Smooth muscle cell of the pulmonary artery (primary cell): ENCODE measurements around the gene BLOC1S3. TPM values are rescaled to one million over a fixed set of nuclear protein-coding genes. Genes with fewer than 3 reads are reported as not detected.

Experiments used
- total RNA-seq: library from RNA; depleted of rRNA; stranded (reverse); fragments of >200 nt; gene quantifications from 2 replicates; pipeline ENCODE4 v1.2.3, GENCODE V29; 2014

Gene BLOC1S3
- 4.4 and 5.9 TPM in 2 replicates for total RNA-seq

GRCh38 chr19:45178262-45179071 is at the start of gene BLOC1S3:
Gene BLOC1S3 (plus strand): TSS chr19:45178784. CDS start chr19:45179297, 513 bp downstream.

GRCh38 chr19:45160870-45161737 is 17.5 kb upstream of the BLOC1S3 start, which contains the start of gene NKPD1:
Gene NKPD1 (minus strand): TSS chr19:45160982. CDS start chr19:45160150, 832 bp downstream.

GRCh38 chr19:45177817-45178261 is 745 bp upstream of the BLOC1S3 start, which contains the start of gene TRAPPC6A:
Gene TRAPPC6A (minus strand): TSS chr19:45178237. CDS start chr19:45178218, 19 bp downstream.

Other genes with a start within 250 kb of the BLOC1S3 start
- not detected in 2 replicates for gene APOC4, start 236.5 kb upstream of the BLOC1S3 start, total RNA-seq
- gene APOC2, start 232.7 kb upstream of the BLOC1S3 start, total RNA-seq, result not detected in 2 replicates
- gene CLPTM1, start 223.4 kb upstream of the BLOC1S3 start, total RNA-seq, result 52.5 and 95.7 TPM in 2 replicates
- 6.1 and 16.4 TPM in 2 replicates for gene RELB, start 177.3 kb upstream of the BLOC1S3 start, total RNA-seq
- gene CLASRP, start 139.7 kb upstream of the BLOC1S3 start, total RNA-seq, result 14.0 and 18.0 TPM in 2 replicates
- 0.07 and 0.17 TPM in 2 replicates for gene ZNF296, start 102.3 kb upstream of the BLOC1S3 start, total RNA-seq
- 11.5 and 21.7 TPM in 2 replicates for gene GEMIN7, start 99.5 kb upstream of the BLOC1S3 start, total RNA-seq
- 28.2 and 30.7 TPM in 2 replicates for gene PPP1R37, start 85.6 kb upstream of the BLOC1S3 start, total RNA-seq
- gene NKPD1, start 17.8 kb upstream of the BLOC1S3 start, total RNA-seq, result 0.07 and 0.26 TPM in 2 replicates
- 4.7 and 5.6 TPM in 2 replicates for gene TRAPPC6A, start 547 bp upstream of the BLOC1S3 start, total RNA-seq
- gene EXOC3L2, start 66.6 kb downstream of the BLOC1S3 start, total RNA-seq, result 0.10 and 0.13 TPM in 2 replicates
- 19.9 and 35.3 TPM in 2 replicates for gene MARK4, start 72.5 kb downstream of the BLOC1S3 start, total RNA-seq
- gene CKM, start 144.1 kb downstream of the BLOC1S3 start, total RNA-seq, result not detected in 2 replicates
- gene KLC3, start 162.0 kb downstream of the BLOC1S3 start, total RNA-seq, result 0.13 and 0.46 TPM in 2 replicates
- gene ERCC2, start 191.8 kb downstream of the BLOC1S3 start, total RNA-seq, result 30.2 and 36.2 TPM in 2 replicates
- 13.9 and 25.5 TPM in 2 replicates for gene PPP1R13L, start 226.3 kb downstream of the BLOC1S3 start, total RNA-seq
- 9.1 and 16.3 TPM in 2 replicates for gene POLR1G, start 227.9 kb downstream of the BLOC1S3 start, total RNA-seq
- 67.9 and 74.2 TPM in 2 replicates for gene ERCC1, start 245.1 kb downstream of the BLOC1S3 start, total RNA-seq